Measurements from ENCODE around the gene MAPK14.

DNA sequence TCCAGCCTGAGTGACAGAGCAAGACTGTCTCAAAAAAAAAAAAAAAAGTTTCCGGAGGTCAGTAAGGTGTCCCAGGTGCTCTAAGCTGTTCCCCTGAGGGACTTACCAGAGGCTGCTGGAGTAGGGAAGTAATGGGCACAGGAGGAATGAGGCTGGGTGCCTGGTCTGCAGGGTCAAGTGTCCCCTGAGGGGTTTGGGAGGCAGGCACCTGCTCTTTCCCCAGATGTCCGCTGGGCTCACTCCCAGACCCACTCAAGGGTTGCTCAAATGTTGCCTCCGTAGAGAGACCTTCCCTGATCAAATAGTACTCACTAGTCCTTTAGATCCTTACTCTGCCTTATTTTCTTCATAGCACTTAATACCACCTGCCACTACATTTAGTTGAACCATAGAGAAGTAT lies 97.3 kb downstream of the MAPK14 start:
- TF ChIP-seq, protein P1, sequence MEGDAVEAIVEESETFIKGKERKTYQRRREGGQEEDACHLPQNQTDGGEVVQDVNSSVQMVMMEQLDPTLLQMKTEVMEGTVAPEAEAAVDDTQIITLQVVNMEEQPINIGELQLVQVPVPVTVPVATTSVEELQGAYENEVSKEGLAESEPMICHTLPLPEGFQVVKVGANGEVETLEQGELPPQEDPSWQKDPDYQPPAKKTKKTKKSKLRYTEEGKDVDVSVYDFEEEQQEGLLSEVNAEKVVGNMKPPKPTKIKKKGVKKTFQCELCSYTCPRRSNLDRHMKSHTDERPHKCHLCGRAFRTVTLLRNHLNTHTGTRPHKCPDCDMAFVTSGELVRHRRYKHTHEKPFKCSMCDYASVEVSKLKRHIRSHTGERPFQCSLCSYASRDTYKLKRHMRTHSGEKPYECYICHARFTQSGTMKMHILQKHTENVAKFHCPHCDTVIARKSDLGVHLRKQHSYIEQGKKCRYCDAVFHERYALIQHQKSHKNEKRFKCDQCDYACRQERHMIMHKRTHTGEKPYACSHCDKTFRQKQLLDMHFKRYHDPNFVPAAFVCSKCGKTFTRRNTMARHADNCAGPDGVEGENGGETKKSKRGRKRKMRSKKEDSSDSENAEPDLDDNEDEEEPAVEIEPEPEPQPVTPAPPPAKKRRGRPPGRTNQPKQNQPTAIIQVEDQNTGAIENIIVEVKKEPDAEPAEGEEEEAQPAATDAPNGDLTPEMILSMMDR (conservative IDR thresholded peaks at IDR 0.05; ENCODE audit: low read depth, low read length), result no peak
- no peak for TF ChIP-seq EZH2 (IDR thresholded peaks at IDR 0.05; ENCODE audit: borderline replicate concordance, low read depth, low read length, poor library complexity, severe bottlenecking)

Measured in A673 (cell line).